ENCODE results near the gene FAAH. TPM values are rescaled to one million over a fixed set of nuclear protein-coding genes. Genes with fewer than 3 reads are reported as not detected.
A peak's percentile ranks its signal among the peaks of the same experiment; 100 is the strongest.

FAAH gene
- total RNA-seq, 1 experiment from 2014 or later: 24.8 TPM

DNA sequence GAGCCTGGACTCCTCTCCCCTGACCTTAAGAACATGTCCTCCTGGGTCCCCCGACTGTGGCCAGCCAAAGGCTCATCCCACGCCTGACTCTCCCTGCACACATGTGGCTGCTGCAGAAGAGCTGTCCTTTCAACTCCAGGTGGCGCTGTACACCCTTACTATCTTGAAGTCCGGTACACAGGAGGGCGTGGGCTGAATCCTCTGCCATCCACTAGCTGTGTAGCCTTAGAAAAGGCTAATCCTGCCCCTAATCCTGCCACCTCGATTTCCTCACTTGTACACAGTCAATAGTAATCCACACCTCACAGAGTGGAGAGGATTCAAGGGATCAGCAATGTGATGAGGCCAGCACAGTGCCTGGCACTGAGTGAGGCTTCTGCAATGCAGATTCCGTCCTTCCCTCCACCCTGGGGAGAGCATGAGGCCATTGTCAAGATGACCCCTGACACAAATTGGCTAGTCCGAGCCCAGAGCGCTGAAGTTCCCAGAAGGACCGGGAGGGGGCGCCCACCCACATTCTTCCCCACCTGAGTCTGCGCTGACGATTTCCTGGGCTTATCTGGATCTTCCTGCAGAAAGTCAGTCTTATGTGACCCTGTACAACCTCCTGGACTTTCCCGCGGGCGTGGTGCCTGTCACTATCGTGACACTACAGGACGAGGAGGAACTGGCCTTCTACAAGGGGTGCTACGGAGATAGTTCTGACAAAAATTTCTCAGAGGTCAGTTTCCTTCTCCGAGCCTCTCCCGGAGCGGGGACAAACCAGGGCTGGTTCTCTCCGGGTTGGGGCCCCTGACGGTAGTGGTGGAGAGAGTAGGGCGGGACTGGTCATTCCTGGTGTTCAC is 48.4 kb downstream of the FAAH start (continued):
- TF ChIP-seq, protein P1, sequence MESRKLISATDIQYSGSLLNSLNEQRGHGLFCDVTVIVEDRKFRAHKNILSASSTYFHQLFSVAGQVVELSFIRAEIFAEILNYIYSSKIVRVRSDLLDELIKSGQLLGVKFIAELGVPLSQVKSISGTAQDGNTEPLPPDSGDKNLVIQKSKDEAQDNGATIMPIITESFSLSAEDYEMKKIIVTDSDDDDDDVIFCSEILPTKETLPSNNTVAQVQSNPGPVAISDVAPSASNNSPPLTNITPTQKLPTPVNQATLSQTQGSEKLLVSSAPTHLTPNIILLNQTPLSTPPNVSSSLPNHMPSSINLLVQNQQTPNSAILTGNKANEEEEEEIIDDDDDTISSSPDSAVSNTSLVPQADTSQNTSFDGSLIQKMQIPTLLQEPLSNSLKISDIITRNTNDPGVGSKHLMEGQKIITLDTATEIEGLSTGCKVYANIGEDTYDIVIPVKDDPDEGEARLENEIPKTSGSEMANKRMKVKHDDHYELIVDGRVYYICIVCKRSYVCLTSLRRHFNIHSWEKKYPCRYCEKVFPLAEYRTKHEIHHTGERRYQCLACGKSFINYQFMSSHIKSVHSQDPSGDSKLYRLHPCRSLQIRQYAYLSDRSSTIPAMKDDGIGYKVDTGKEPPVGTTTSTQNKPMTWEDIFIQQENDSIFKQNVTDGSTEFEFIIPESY (IDR thresholded peaks at IDR 0.05; ENCODE audit: extremely low read depth, insufficient replicate concordance, low read length): no peak
- TF ChIP-seq EZH2 (IDR thresholded peaks at IDR 0.05) (no peak), EGR1 (IDR thresholded peaks at IDR 0.05; ENCODE audit: low read depth) (peak; percentile 63; the same call in 1 of the 2 replicates)
- TF ChIP-seq, protein P2, sequence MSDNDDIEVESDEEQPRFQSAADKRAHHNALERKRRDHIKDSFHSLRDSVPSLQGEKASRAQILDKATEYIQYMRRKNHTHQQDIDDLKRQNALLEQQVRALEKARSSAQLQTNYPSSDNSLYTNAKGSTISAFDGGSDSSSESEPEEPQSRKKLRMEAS (IDR thresholded peaks at IDR 0.05): peak; percentile 89

DNA sequence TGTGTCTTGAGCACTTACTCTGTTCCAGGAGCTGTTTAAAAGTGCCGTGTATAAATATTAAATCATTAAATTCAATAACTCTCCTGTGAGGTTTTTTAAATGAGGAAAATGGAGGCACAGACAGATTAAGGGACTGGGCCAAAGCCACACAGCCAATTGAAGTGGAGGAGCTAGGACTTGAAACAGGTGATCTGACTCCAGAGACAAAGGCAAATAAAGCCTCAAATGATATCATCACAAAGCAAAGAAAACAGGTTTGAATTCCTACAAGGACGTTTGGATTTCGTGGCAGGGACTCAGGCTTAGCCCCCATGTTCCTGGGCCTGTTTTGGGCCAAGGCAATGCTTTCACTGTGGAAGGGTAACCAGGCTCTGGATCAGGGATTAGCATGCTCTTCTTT is 50.3 kb downstream of the FAAH start:
- no peaks in the 10 kb centered on the region for H3K9me2 ChIP-seq (ENCODE audit: insufficient read depth)
- H3K27me3 ChIP-seq (ENCODE audit: insufficient read depth, low read length): no peaks in the 10 kb centered on the region
- ChIA-PET CTCF (interaction anchor here (1.2 kb wide), 1 partner anchor 91 kb away, joined by 4 read pairs; a partner anchor contains a TSS), RAD21 (ENCODE audit: low non-redundant PET in 1 of 2, low total read pairs in 2 of 2, uncharacterized antibody in 2 of 2, unreplicated experiment in 2 of 2) (interaction anchor here in 1 of 2 experiments (0.6 kb wide), 1 partner anchor 39 kb away, joined by 4 read pairs; no protein-coding TSS in a partner anchor), POLR2A (no interaction called here)
- H3K36me3 ChIP-seq (ENCODE audit: control insufficient read depth in 1 of 2, insufficient read depth in 2 of 2, low read length in 2 of 2): no peaks in the 10 kb centered on the region
- H3K9me3 ChIP-seq (ENCODE audit: control insufficient read depth in 1 of 2, insufficient read depth in 1 of 2, low read depth in 1 of 2, low read length in 2 of 2): no peaks in the 10 kb centered on the region
- intact Hi-C loops (cut with micrococcal nuclease): loop anchor here (5.0 kb wide), 1 partner anchor 283 kb away; no protein-coding TSS in a partner anchor
- H3K4me1 ChIP-seq (ENCODE audit: control insufficient read depth in 1 of 2, insufficient read depth in 2 of 2, low read length in 2 of 2): peaks cover 0 to 16% of the 10 kb centered on the region in 2 experiments; a peak in 2 of 4 replicates
- H2AFZ ChIP-seq (ENCODE audit: low read depth, low read length, poor library complexity, severe bottlenecking): no peak overlapping the region
- no peak overlapping the region for H3K27ac ChIP-seq (ENCODE audit: low read depth, low read length)
- TF ChIP-seq SIN3A (IDR thresholded peaks at IDR 0.05; ENCODE audit: low read depth) (no peak), POLR2AphosphoS5 (IDR thresholded peaks at IDR 0.05; ENCODE audit: low read depth, low read length) (no peak), EZH2phosphoT487 (IDR thresholded peaks at IDR 0.05; ENCODE audit: borderline replicate concordance) (no peak), ZNF274 (IDR thresholded peaks at IDR 0.05; ENCODE audit: low read depth, low read length) (no peak), TCF7L2 (IDR thresholded peaks at IDR 0.05; ENCODE audit: borderline replicate concordance, extremely low read depth, insufficient read depth, insufficient read length) (no peak), POLR2A (IDR thresholded peaks at IDR 0.05; ENCODE audit: borderline replicate concordance, extremely low read depth, insufficient read depth, insufficient read length) (no peak), EGR1 (IDR thresholded peaks at IDR 0.05; ENCODE audit: low read depth) (no peak), RAD21 (IDR thresholded peaks at IDR 0.05; ENCODE audit: low read depth) (no peak), JUND (IDR thresholded peaks at IDR 0.05) (no peak), CEBPB (IDR thresholded peaks at IDR 0.05; ENCODE audit: low read depth) (no peak)
- TF ChIP-seq, protein P3, sequence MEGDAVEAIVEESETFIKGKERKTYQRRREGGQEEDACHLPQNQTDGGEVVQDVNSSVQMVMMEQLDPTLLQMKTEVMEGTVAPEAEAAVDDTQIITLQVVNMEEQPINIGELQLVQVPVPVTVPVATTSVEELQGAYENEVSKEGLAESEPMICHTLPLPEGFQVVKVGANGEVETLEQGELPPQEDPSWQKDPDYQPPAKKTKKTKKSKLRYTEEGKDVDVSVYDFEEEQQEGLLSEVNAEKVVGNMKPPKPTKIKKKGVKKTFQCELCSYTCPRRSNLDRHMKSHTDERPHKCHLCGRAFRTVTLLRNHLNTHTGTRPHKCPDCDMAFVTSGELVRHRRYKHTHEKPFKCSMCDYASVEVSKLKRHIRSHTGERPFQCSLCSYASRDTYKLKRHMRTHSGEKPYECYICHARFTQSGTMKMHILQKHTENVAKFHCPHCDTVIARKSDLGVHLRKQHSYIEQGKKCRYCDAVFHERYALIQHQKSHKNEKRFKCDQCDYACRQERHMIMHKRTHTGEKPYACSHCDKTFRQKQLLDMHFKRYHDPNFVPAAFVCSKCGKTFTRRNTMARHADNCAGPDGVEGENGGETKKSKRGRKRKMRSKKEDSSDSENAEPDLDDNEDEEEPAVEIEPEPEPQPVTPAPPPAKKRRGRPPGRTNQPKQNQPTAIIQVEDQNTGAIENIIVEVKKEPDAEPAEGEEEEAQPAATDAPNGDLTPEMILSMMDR (IDR thresholded peaks at IDR 0.05 in 2 of 3, conservative IDR thresholded peaks at IDR 0.05 in 1 of 3; ENCODE audit: borderline replicate concordance in 1 of 3, insufficient read depth in 1 of 3, low read depth in 2 of 3, low read length in 2 of 3): no peak
- TF ChIP-seq, protein P4, sequence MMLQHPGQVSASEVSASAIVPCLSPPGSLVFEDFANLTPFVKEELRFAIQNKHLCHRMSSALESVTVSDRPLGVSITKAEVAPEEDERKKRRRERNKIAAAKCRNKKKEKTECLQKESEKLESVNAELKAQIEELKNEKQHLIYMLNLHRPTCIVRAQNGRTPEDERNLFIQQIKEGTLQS (IDR thresholded peaks at IDR 0.05): no peak
- H3K9ac ChIP-seq (ENCODE audit: low read length): no peak overlapping the region
- no peaks in the 10 kb centered on the region for H3K79me2 ChIP-seq (ENCODE audit: insufficient read depth, low read length)
- no TSS peak for BruUV-seq (replicated peaks)
- no peaks in the 10 kb centered on the region for H4K20me1 ChIP-seq (ENCODE audit: insufficient read depth)
- H3K4me3 ChIP-seq (replicated peaks in 1 of 2; ENCODE audit: low read depth in 1 of 2, low read length in 2 of 2): no peak overlapping the region
- DNase-seq (ENCODE audit: low read depth, low spot score) (no peak), ATAC-seq (no peak)
- no peak overlapping the region for H3K4me2 ChIP-seq (ENCODE audit: low read length)
